NB4 (cell line): ENCODE data around the gene LLPH.
A peak's percentile ranks its signal among the peaks of the same experiment; 100 is the strongest.

ENCODE experiments used
- DNase-seq: peaks from one replicate; pipeline ENCODE4 v3.0.0; 2010; ENCODE audit warnings: low read depth
- H3K4me3 ChIP-seq: one replicate; pipeline ENCODE4 v1.5.1; 2011; ENCODE audit warnings: mild to moderate bottlenecking, low read depth, low read length, moderate library complexity
- MYC ChIP-seq: IDR thresholded peaks from 2 replicates; pipeline ENCODE4 v1.6.1; 2011; ENCODE audit warnings: low read depth, low read length
- POLR2A ChIP-seq: IDR thresholded peaks from 2 replicates; pipeline ENCODE4 v1.6.1; 2011; ENCODE audit warnings: mild to moderate bottlenecking; ENCODE audit not compliant: insufficient read length; ENCODE audit errors: extremely low read depth
- TF ChIP-seq, protein P1 (sequence below): IDR thresholded peaks from 2 replicates; pipeline ENCODE4 v1.6.1; 2011; ENCODE audit warnings: low read depth, low read length
- TF ChIP-seq, protein P2 (sequence below): IDR thresholded peaks from one replicate; pipeline ENCODE4 v1.5.1; 2012; ENCODE audit warnings: low read depth, low read length

Gene LLPH

DNA sequence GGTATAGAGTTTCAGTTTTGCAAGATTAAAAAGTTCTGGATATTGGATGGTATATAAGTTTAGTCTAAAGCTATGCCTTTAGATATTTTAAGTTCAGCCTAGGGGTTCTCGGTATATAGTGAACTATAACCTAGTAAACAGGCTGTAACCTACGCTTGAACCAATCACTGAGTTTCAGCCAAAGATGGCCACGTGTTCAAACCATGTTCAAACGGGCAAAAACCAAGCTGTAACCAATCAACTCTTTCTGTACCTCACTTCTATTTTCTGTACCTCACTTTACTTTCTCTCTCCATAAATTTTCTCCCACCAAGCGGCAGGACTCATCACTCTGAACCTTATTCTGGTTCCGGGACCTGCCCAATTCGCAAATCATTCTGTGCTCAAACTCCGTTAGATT, 37.9 kb upstream of the LLPH start:
- H3K4me3 ChIP-seq, result peak overlapping the region; percentile 86
- DNase-seq, result peak; percentile 31
- no peak for TF ChIP-seq POLR2A
- TF ChIP-seq, protein P1, sequence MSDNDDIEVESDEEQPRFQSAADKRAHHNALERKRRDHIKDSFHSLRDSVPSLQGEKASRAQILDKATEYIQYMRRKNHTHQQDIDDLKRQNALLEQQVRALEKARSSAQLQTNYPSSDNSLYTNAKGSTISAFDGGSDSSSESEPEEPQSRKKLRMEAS, result peak; percentile 86
- TF ChIP-seq, protein P2, sequence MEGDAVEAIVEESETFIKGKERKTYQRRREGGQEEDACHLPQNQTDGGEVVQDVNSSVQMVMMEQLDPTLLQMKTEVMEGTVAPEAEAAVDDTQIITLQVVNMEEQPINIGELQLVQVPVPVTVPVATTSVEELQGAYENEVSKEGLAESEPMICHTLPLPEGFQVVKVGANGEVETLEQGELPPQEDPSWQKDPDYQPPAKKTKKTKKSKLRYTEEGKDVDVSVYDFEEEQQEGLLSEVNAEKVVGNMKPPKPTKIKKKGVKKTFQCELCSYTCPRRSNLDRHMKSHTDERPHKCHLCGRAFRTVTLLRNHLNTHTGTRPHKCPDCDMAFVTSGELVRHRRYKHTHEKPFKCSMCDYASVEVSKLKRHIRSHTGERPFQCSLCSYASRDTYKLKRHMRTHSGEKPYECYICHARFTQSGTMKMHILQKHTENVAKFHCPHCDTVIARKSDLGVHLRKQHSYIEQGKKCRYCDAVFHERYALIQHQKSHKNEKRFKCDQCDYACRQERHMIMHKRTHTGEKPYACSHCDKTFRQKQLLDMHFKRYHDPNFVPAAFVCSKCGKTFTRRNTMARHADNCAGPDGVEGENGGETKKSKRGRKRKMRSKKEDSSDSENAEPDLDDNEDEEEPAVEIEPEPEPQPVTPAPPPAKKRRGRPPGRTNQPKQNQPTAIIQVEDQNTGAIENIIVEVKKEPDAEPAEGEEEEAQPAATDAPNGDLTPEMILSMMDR, result no peak
- TF ChIP-seq MYC, result peak; percentile 37; the same call in 1 of the 2 replicates

DNA sequence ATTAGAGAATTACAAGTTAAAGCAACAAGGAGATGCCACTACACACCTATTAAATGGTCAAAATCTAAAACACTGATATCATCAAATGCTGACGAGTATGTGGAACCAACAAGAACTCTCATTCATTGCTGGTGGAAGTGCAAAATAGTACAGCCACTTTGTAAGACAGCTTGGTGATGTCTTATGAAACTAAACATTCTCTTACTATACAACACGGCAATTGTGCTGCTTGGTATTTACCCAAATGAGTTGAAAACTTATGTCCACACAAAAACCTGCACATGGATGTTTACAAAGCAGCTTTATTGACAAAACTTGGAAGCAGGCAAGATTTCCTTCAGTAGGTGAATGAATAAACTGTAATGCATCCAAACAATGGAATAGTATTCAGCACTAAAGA, 36.0 kb upstream of the LLPH start:
- TF ChIP-seq MYC (no peak), POLR2A (no peak)
- TF ChIP-seq, protein P1, result no peak
- TF ChIP-seq, protein P2, result no peak
- DNase-seq, result no peak
- no peak overlapping the region for H3K4me3 ChIP-seq

DNA sequence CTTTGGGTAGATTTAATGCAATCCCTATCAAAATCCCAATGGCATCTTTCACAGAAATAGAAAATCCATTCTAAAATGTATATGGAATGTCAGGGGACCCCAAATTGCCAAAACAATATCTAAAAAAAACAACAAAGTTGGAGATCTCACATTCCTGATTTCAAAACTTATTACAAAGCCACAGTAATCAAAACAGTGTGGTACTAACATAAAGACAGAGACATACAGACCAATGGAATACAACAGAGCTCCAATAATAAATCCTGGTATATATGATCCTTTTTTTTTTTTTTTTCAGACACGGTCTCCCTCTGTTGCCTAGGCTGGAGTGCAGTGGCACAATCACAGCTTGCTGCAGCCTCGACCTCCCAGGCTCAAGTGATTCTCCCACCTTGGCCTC, 34.6 kb upstream of the LLPH start:
- no peak for DNase-seq
- H3K4me3 ChIP-seq, result no peak overlapping the region
- TF ChIP-seq POLR2A (no peak), MYC (no peak)
- TF ChIP-seq, protein P2, result no peak
- TF ChIP-seq, protein P1, result no peak

DNA sequence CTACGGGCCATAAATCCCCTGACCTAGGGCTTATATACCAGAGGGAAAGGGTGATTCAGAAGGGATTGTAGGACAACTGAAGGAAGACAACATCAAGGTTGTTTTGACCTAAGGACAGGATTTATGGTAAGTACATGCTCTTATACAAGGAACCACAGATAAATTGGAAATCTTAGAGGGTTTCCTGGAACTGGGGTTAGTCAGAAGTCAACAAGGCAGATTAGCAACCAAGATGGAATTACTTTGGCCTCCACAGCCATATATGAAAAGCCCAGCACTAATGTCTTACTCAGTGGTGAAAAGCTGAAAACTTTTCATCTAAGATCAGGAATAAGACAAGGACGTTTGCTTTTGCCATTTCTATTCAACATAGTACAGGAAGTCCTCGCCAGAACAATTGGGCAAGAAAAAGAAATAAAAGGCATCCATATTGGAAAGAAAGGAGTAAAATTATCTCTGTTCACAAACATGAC, 33.8 kb upstream of the LLPH start:
- no peak for DNase-seq
- TF ChIP-seq, protein P2, result no peak
- TF ChIP-seq MYC (no peak), POLR2A (no peak)
- TF ChIP-seq, protein P1, result no peak
- no peak overlapping the region for H3K4me3 ChIP-seq

DNA sequence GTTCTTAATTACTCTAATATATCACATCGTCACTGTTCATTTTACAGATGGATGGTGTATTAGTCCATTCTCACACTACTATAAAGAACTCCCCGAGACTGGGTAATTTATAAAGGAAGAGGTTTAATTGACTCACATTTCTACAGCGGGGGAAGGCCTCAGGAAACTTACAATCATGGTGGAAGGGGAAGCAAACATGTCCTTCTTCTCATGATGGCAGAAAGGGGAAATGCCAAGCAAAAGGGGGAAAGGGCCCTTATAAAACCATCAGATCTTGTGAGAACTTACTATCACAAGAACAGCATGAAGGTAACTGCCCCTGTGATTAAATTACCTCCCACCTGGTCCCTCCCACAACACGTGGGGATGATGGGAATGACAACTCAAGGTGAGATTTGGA, 32.7 kb upstream of the LLPH start:
- H3K4me3 ChIP-seq, result no peak overlapping the region
- DNase-seq, result peak; percentile 28
- TF ChIP-seq, protein P1, result no peak
- no peak for TF ChIP-seq MYC
- TF ChIP-seq, protein P2, result no peak
- TF ChIP-seq POLR2A, result no peak
